ENCODE measurements around the gene RPN1. TPM values are rescaled to one million over a fixed set of nuclear protein-coding genes. Genes with fewer than 3 reads are reported as not detected.

Gene RPN1
- total and polyA plus RNA-seq, 2 donors (not counting 3 experiments of a cell fraction or from before 2014, with no cell fraction given): 250 to 266 TPM

GRCh38 chr3:128597900-128598299 lies 52.7 kb downstream of the RPN1 start:
- no peaks in the 10 kb centered on the region for H3K27me3 ChIP-seq (ENCODE audit: control insufficient read depth in 2 of 2, insufficient read depth in 2 of 2, low read length in 2 of 2)
- H2AFZ ChIP-seq (ENCODE audit: low read depth, low read length): no peak overlapping the region
- H3K27ac ChIP-seq (ENCODE audit: insufficient read depth, low read depth, low read length): no peak overlapping the region
- no peaks in the 10 kb centered on the region for H3K79me2 ChIP-seq (ENCODE audit: control insufficient read depth, insufficient read depth, low read length)
- H3K9ac ChIP-seq (replicated peaks; ENCODE audit: extremely low read depth, insufficient read depth, low read length): no peak overlapping the region
- H3K4me2 ChIP-seq (ENCODE audit: insufficient read depth, low read length): no peak overlapping the region
- H3K4me3 ChIP-seq (replicated peaks in 1 of 3; ENCODE audit: insufficient read depth in 1 of 3, low read depth in 1 of 3, low read length in 3 of 3): no peak overlapping the region
- H3K36me3 ChIP-seq (ENCODE audit: control insufficient read depth in 2 of 2, extremely low read depth in 1 of 2, insufficient read depth in 2 of 2, low read length in 2 of 2): no peaks in the 10 kb centered on the region
- H3K9me1 ChIP-seq (replicated peaks; ENCODE audit: control insufficient read depth, extremely low read depth, insufficient read depth, low read length): no peaks in the 10 kb centered on the region
- no peak for TF ChIP-seq POLR2A (IDR thresholded peaks at IDR 0.05; ENCODE audit: low read depth, low read length)
- no peak for TF ChIP-seq POLR2AphosphoS5 (IDR thresholded peaks at IDR 0.05; ENCODE audit: insufficient read depth, low read depth, low read length)
- TF ChIP-seq EZH2 (IDR thresholded peaks at IDR 0.05; ENCODE audit: borderline replicate concordance, low read depth, low read length, severe bottlenecking): no peak
- TF ChIP-seq CTCF (IDR thresholded peaks at IDR 0.05; ENCODE audit: extremely low read depth in 1 of 2, insufficient read depth in 1 of 2, low read depth in 1 of 2, low read length in 2 of 2): no peak
- TF ChIP-seq FOS (IDR thresholded peaks at IDR 0.05; ENCODE audit: borderline replicate concordance, insufficient read depth, low read length): no peak
- H4K20me1 ChIP-seq (replicated peaks; ENCODE audit: control insufficient read depth, extremely low read depth, insufficient read depth, low read length): no peaks in the 10 kb centered on the region
- FAIRE-seq (no peak), DNase-seq (ENCODE audit: low read depth, low spot score) (no peak)
- intact Hi-C loops (cut with micrococcal nuclease): no loop called here
- dilution Hi-C loops (cut with MboI; ENCODE audit: extremely low pct_ligation_motif_present, low sequenced_read_pairs): loop anchor here (25.0 kb wide), 1 partner anchor 161 kb away; no protein-coding TSS in a partner anchor
- no TSS peak for BruUV-seq (replicated peaks)
- no peaks in the 10 kb centered on the region for H3K4me1 ChIP-seq (ENCODE audit: control insufficient read depth, extremely low read depth, insufficient read depth, low read length)
- ChIA-PET CTCF (interaction anchor here (0.7 to 2.1 kb wide), 2 partner anchors 11 to 465 kb away, joined by 3 to 10 read pairs; no protein-coding TSS in a partner anchor), POLR2A (no interaction called here)
- H3K9me3 ChIP-seq (replicated peaks; ENCODE audit: control insufficient read depth, insufficient read depth, low read length): no peaks in the 10 kb centered on the region

GRCh38 chr3:128592864-128593263 lies 57.8 kb downstream of the RPN1 start:
- no peaks in the 10 kb centered on the region for H3K79me2 ChIP-seq (ENCODE audit: control insufficient read depth, insufficient read depth, low read length)
- intact Hi-C loops (cut with micrococcal nuclease) (no loop called here), dilution Hi-C loops (cut with MboI; ENCODE audit: extremely low pct_ligation_motif_present, low sequenced_read_pairs) (loop anchor here (25.0 kb wide), 1 partner anchor 156 kb away; no protein-coding TSS in a partner anchor)
- CTCF ChIA-PET: interaction anchor here (0.6 kb wide), 1 partner anchor 167 kb away, joined by 3 read pairs; no protein-coding TSS in a partner anchor
- TF ChIP-seq CTCF (IDR thresholded peaks at IDR 0.05; ENCODE audit: extremely low read depth in 1 of 2, insufficient read depth in 1 of 2, low read depth in 1 of 2, low read length in 2 of 2): no peak
- H4K20me1 ChIP-seq (replicated peaks; ENCODE audit: control insufficient read depth, extremely low read depth, insufficient read depth, low read length): no peaks in the 10 kb centered on the region
- no peaks in the 10 kb centered on the region for H3K9me1 ChIP-seq (replicated peaks; ENCODE audit: control insufficient read depth, extremely low read depth, insufficient read depth, low read length)
- H3K27me3 ChIP-seq (ENCODE audit: control insufficient read depth in 2 of 2, insufficient read depth in 2 of 2, low read length in 2 of 2): no peaks in the 10 kb centered on the region
- peaks cover 3% of the 10 kb centered on the region for H3K4me1 ChIP-seq (ENCODE audit: control insufficient read depth, extremely low read depth, insufficient read depth, low read length)
- BruUV-seq (replicated peaks): no TSS peak
- no peak overlapping the region for H3K27ac ChIP-seq (ENCODE audit: insufficient read depth, low read depth, low read length)
- POLR2A ChIA-PET: no interaction called here
- H3K4me2 ChIP-seq (ENCODE audit: insufficient read depth, low read length): no peak overlapping the region
- H3K36me3 ChIP-seq (ENCODE audit: control insufficient read depth in 2 of 2, extremely low read depth in 1 of 2, insufficient read depth in 2 of 2, low read length in 2 of 2): no peaks in the 10 kb centered on the region
- no peak for DNase-seq (ENCODE audit: low read depth, low spot score)
- no peak overlapping the region for H3K9ac ChIP-seq (replicated peaks; ENCODE audit: extremely low read depth, insufficient read depth, low read length)
- no peaks in the 10 kb centered on the region for H3K9me3 ChIP-seq (replicated peaks; ENCODE audit: control insufficient read depth, insufficient read depth, low read length)
- no peak overlapping the region for H2AFZ ChIP-seq (ENCODE audit: low read depth, low read length)
- H3K4me3 ChIP-seq (replicated peaks in 1 of 3; ENCODE audit: insufficient read depth in 1 of 3, low read depth in 1 of 3, low read length in 3 of 3): no peak overlapping the region
- no peak for FAIRE-seq
